GM06990 (cell line): Measurements from ENCODE around the gene FAM47E.

ENCODE experiments used
- DNase-seq: peaks from one replicate; pipeline ENCODE4 v3.0.0-alpha.2; 2011; ENCODE audit not compliant: insufficient read length; ENCODE audit errors: extremely low read depth
- H3K27me3 ChIP-seq: replicated peaks from 2 replicates; pipeline ENCODE4 v1.6.0; 2011; ENCODE audit warnings: low read length; ENCODE audit not compliant: control insufficient read depth, insufficient read depth
- H3K36me3 ChIP-seq: 2 replicates; pipeline ENCODE4 v1.5.1; 2011; ENCODE audit warnings: low read length; ENCODE audit not compliant: control insufficient read depth, insufficient read depth
- H3K4me3 ChIP-seq: replicated peaks from 2 replicates; pipeline ENCODE4 v1.5.1; 2011; ENCODE audit warnings: low read depth, mild to moderate bottlenecking, control low read depth, low read length
- CTCF ChIP-seq: IDR thresholded peaks from 2 replicates; pipeline ENCODE4 v1.5.1; 2011; ENCODE audit warnings: low read length, control low read depth, mild to moderate bottlenecking, inconsistent platforms; ENCODE audit not compliant: insufficient read depth, poor library complexity, severe bottlenecking

Gene FAM47E

GRCh38 chr4:76212851-76213414 lies 38.6 kb upstream of the FAM47E start:
- Histone ChIP-seq H3K4me3 (peak overlapping the region; percentile 70), H3K27me3 (no peaks in the 10 kb centered on the region; the same call in 1 of the 2 replicates), H3K36me3 (0 out of 2 replicates have a peak, but pooled peaks cover 2% of the 10 kb centered on the region)
- DNase-seq = no peak
- no peak for TF ChIP-seq CTCF

- TF ChIP-seq CTCF = no peak
- DNase-seq = peak; percentile 86
- Histone ChIP-seq H3K27me3 (no peaks in the 10 kb centered on the region), H3K4me3 (peak within 1 kb of the TSS; percentile 70), H3K36me3 (no peaks in the 10 kb centered on the region)
Observed at GRCh38 chr4:76213415-76214176, 37.9 kb upstream of the FAM47E start, which contains the start of gene SCARB2. SCARB2 (minus strand) TSS chr4:76213824; CDS start chr4:76213543, 281 bp downstream.

GRCh38 chr4:76214177-76214675 lies 37.3 kb upstream of the FAM47E start:
- TF ChIP-seq CTCF = no peak
- H3K27me3 ChIP-seq = no peaks in the 10 kb centered on the region
- peak overlapping the region; percentile 70 for H3K4me3 ChIP-seq
- DNase-seq = no peak
- no peaks in the 10 kb centered on the region for H3K36me3 ChIP-seq

GRCh38 chr4:76215077-76215476 lies 36.4 kb upstream of the FAM47E start:
- no peak for DNase-seq
- no peak overlapping the region for H3K4me3 ChIP-seq
- no peaks in the 10 kb centered on the region for H3K27me3 ChIP-seq
- no peaks in the 10 kb centered on the region for H3K36me3 ChIP-seq
- no peak for TF ChIP-seq CTCF

- no peak for TF ChIP-seq CTCF
Observed at GRCh38 chr4:76216524-76216923, 35.0 kb upstream of the FAM47E start.

More at GRCh38 chr4:76216524-76216923, 35.0 kb upstream of the FAM47E start:
- Histone ChIP-seq H3K36me3 (no peaks in the 10 kb centered on the region), H3K4me3 (no peak overlapping the region), H3K27me3 (no peaks in the 10 kb centered on the region)
- DNase-seq = no peak
